GM18519 (cell line): ENCODE results near the gene POC1A.
"Not testable (repeated sequence)": the region's sequence is repeated elsewhere in the genome, so short reads cannot be mapped to it uniquely, and the experiment has no call there.

Experiments used
- ATAC-seq: cut with Tn5 transposase; IDR thresholded peaks from one replicate; pipeline ENCODE4 v1.9.1; 2021; ENCODE audit warnings: mild to moderate bottlenecking, moderate library complexity; ENCODE audit not compliant: unreplicated experiment, low FRiP score

Gene POC1A

GRCh38 chr3:52054661-52055511, 99.3 kb downstream of the POC1A start:
- ATAC-seq, result no peak

GRCh38 chr3:52053307-52054304, 100.6 kb downstream of the POC1A start:
- no peak for ATAC-seq

GRCh38 chr3:52052831-52053306, 101.4 kb downstream of the POC1A start:
- no peak for ATAC-seq

- no peak for ATAC-seq
Observed at GRCh38 chr3:52051444-52051843, 102.8 kb downstream of the POC1A start.

GRCh38 chr3:52050571-52050970, 103.7 kb downstream of the POC1A start:
- ATAC-seq, result no peak

GRCh38 chr3:52049503-52049902, 104.7 kb downstream of the POC1A start:
- ATAC-seq, result no peak

GRCh38 chr3:52047295-52047960, 106.8 kb downstream of the POC1A start:
- no peak for ATAC-seq

GRCh38 chr3:52046902-52047239, 107.4 kb downstream of the POC1A start:
- ATAC-seq, result no peak

- no peak for ATAC-seq
Observed at GRCh38 chr3:52046186-52046901, 107.9 kb downstream of the POC1A start.

GRCh38 chr3:52044869-52045619, 109.2 kb downstream of the POC1A start:
- ATAC-seq, result no peak

- no peak for ATAC-seq
Observed at GRCh38 chr3:52043750-52044149, 110.5 kb downstream of the POC1A start.

- not testable (repeated sequence) for ATAC-seq
Observed at GRCh38 chr3:52043039-52043438, 111.2 kb downstream of the POC1A start.

- ATAC-seq, result no peak
Observed at GRCh38 chr3:52041118-52041731, 113.0 kb downstream of the POC1A start.

GRCh38 chr3:52040600-52040999, 113.6 kb downstream of the POC1A start:
- no peak for ATAC-seq

- ATAC-seq, result no peak
Observed at GRCh38 chr3:52039846-52040245, 114.4 kb downstream of the POC1A start.

- ATAC-seq, result no peak
Observed at GRCh38 chr3:52039426-52039825, 114.8 kb downstream of the POC1A start.

GRCh38 chr3:52038227-52038626, 116.0 kb downstream of the POC1A start:
- ATAC-seq, result no peak

GRCh38 chr3:52037291-52037690, 116.9 kb downstream of the POC1A start:
- no peak for ATAC-seq

GRCh38 chr3:52036829-52037228, 117.4 kb downstream of the POC1A start:
- ATAC-seq, result no peak
